HAP-1 (cell line): ENCODE measurements around the gene GNG7.

ENCODE experiments used
- DNase-seq, 2 experiments: peaks; one replicate each; pipeline ENCODE4 v3.0.0-alpha.2; 2016 to 2020; ENCODE audit warnings: low spot score in 2 of 2
- H3K27me3 ChIP-seq: fragments of 250-450 bp; sonication (Bioruptor Pico); 2 replicates; pipeline ENCODE4 v1.5.1; 2020; ENCODE audit warnings: low read depth, mild to moderate bottlenecking, moderate library complexity
- H3K36me3 ChIP-seq: fragments of 250-450 bp; sonication (Bioruptor Pico); replicated peaks from 2 replicates; pipeline ENCODE4 v1.5.1; 2020; ENCODE audit warnings: mild to moderate bottlenecking
- H3K4me1 ChIP-seq: fragments of 250-450 bp; sonication (Bioruptor Pico); 2 replicates; pipeline ENCODE4 v1.5.1; 2020; ENCODE audit warnings: mild to moderate bottlenecking
- H3K4me3 ChIP-seq: fragments of 250-450 bp; sonication (Bioruptor Pico); 2 replicates; pipeline ENCODE4 v1.5.1; 2020; ENCODE audit warnings: mild to moderate bottlenecking, moderate library complexity
- H3K9me3 ChIP-seq: fragments of 250-450 bp; sonication (Bioruptor Pico); 2 replicates; pipeline ENCODE4 v1.5.1; 2020; ENCODE audit warnings: mild to moderate bottlenecking, moderate library complexity
- in situ Hi-C: fragments of 300-500 bp; cut with MboI; formaldehyde crosslinking; loops from 3 replicates; pipeline ENCODE4 v1.14.3; 2020; ENCODE audit warnings: low sequenced_read_pairs, inconsistent platforms, mixed read lengths

Gene GNG7

GRCh38 chr19:2732883-2733282, 30.4 kb upstream of the GNG7 start:
- no peaks in the 10 kb centered on the region for H3K27me3 ChIP-seq
- peaks cover 11% of the 10 kb centered on the region for H3K36me3 ChIP-seq
- no peaks in the 10 kb centered on the region for H3K9me3 ChIP-seq
- in situ Hi-C loops = no loop called here
- no peaks in the 10 kb centered on the region for H3K4me1 ChIP-seq
- no peak for DNase-seq
- H3K4me3 ChIP-seq = no peak overlapping the region

DNA sequence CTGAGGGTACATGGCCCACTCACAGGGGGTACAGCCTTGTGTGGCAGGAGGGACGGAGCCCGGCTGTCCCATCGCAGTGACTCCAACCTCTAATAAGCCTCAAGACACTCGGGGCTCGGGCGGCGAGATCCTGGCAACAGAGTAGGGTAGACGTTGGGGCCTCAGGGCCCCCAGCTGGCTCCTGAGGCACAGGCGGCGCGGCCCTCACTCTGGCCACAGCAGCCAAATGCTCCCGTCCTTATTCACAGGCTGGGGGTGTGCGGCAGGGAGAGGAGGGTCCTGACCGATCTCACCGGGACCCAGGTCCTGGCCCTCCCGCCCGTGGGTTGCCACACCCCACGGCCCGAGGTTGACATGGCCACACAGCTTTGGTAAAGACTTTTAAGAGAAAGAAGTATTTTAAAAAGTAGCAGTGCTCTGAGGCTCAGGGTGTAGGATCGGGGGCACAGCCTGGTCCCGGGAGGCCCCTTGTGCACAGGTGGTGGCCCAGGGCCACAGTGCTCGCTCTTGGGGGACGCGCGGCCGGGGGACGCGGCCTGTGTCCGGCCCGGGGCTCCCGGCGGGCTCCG, 29.7 kb upstream of the GNG7 start:
- in situ Hi-C loops = no loop called here
- peaks cover 11% of the 10 kb centered on the region for H3K36me3 ChIP-seq

DNA sequence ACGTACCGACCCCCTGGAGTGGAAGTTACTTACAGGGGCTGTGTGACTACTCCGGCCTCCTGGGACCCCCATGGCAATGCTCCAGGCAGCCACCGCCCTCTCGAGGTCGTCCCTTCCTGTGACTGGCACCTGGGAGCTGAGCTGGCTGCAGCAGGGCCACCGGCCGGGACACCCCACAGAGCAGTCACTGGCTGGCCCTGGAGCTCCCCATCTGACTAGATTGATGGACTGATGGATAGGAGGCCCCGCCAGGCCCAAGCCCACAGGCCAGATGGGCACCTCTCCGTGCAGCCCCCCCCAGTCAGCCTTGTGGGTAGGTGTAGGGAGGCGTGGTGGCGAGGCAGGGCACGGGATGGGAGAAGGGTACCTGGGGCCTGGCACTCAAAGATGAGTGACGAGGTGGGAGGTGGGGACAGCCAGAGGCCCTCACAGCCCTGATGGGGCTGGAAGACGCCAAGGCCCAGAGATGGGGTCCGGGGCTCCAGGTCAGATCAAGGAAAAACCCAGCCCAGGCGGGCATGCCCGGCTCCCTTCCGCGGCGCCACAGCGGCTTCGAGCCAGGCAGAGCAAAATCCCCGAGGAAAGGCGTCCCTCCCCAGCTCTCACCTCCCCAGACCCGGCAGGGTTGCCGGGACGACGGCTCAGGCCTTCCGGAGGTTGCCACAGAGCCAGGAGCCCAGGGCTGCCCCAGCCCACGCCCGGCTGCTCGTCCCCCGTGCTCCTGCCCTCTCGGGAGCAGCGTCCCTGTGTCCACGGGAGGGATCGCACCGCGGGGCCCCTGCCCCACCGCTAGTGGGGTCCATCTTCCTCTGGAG, 28.9 kb upstream of the GNG7 start:
- DNase-seq = no peak
- in situ Hi-C loops = no loop called here
- Histone ChIP-seq H3K4me3 (no peak overlapping the region), H3K9me3 (no peaks in the 10 kb centered on the region), H3K36me3 (peaks cover 4% of the 10 kb centered on the region), H3K4me1 (no peaks in the 10 kb centered on the region), H3K27me3 (peaks cover 5% of the 10 kb centered on the region; the same call in 1 of the 2 replicates)

More for the DNA sequence above, 29.7 kb upstream of the GNG7 start:
- Histone ChIP-seq H3K4me1 (no peaks in the 10 kb centered on the region), H3K27me3 (no peaks in the 10 kb centered on the region), H3K9me3 (no peaks in the 10 kb centered on the region), H3K4me3 (no peak overlapping the region)
- no peak for DNase-seq

GRCh38 chr19:2729943-2730818, 27.7 kb upstream of the GNG7 start:
- in situ Hi-C loops = no loop called here
- Histone ChIP-seq H3K4me3 (no peak overlapping the region), H3K27me3 (peaks cover 10% of the 10 kb centered on the region; the same call in 1 of the 2 replicates), H3K9me3 (no peaks in the 10 kb centered on the region), H3K36me3 (no peaks in the 10 kb centered on the region; the same call in 1 of the 2 replicates), H3K4me1 (no peaks in the 10 kb centered on the region)
- no peak for DNase-seq

DNA sequence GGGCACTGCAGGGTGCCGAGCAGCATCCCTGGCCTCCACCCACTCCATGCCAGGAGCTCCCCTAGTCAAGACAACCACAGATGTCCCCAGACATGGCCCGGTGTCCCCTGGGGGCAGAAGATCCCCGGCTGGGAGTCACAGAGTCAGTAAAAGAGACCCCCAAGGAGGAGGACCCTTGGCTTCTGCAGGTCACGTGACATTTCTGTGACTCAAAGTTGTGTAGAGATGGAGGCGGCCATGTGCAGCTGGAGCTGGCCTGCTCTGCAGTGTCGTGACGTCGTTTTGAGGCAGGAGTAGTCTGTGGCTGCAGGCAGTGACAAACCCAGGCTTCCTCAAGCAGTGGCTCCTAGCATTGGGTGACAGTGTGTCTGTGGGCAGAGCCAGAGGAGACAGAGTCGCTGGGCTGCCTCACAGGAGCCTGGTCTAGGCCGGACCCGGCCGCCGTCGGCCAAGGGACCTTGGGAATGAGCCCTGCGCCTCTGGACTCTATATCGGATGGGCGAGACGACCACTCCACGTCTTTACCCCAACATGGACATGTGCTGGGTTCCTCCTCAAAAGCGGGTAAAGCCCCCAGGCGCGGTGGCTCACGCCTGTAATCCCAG, 26.4 kb upstream of the GNG7 start:
- Histone ChIP-seq H3K27me3 (peaks cover 10% of the 10 kb centered on the region; the same call in 1 of the 2 replicates), H3K36me3 (no peaks in the 10 kb centered on the region), H3K9me3 (no peaks in the 10 kb centered on the region), H3K4me3 (no peak overlapping the region), H3K4me1 (no peaks in the 10 kb centered on the region)
- DNase-seq = no peak
- in situ Hi-C loops = no loop called here

DNA sequence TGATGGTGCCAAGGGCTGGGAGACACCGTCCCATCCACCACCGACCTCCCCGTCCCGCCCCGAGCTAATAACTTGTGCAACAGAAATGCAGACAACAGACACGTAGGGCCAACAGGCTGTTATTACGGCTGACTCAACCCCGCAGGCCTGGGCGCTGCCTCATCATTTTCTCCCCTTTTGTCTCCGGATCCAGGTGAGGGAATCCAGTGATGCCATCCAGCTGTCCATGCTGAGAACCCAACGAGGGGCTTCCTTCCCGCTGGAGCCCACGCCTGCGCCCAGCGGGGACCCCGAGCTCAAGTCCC, 25.1 kb upstream of the GNG7 start:
- no peak for DNase-seq
- Histone ChIP-seq H3K36me3 (no peaks in the 10 kb centered on the region), H3K9me3 (no peaks in the 10 kb centered on the region), H3K4me1 (no peaks in the 10 kb centered on the region), H3K4me3 (no peak overlapping the region), H3K27me3 (peaks cover 10% of the 10 kb centered on the region; the same call in 1 of the 2 replicates)
- in situ Hi-C loops = no loop called here

DNA sequence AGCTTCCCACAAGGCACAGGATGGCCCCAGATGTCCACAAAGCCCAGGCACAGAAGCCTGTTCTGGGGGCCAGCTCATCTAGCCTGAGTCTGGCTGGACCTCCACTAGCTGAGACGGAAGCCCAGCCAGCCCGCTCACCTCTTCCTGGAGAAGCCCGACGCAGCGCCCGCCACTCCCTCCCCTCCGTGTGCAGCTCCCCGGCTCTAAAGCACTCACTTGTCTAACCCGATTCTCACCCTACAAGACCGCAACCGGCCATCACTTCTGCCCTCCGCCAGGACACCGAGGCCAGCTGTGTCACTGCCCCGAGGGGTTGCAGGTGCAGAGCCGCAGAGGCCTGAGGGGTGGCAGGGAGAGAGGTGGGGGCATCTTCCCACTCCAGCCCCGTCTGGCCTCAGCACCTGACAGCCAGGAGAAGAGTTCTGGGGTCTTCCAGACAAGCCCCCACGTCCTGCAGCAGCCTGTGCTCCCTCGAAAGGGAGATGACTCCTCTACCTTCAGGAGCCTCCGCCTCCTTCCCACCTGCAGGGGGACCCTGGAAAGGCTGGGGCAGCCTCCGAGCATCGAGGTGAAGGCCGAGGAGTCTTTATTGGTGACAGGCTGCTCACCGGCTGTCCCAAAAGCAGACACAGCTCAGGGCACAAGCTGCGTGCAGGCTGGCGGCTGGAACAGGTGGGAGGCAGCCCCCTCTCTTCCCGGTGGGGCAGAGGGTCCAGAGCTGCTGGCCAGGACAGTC, 24.6 kb upstream of the GNG7 start:
- no peak overlapping the region for H3K4me3 ChIP-seq
- H3K4me1 ChIP-seq = no peaks in the 10 kb centered on the region
- H3K27me3 ChIP-seq = peaks cover 10% of the 10 kb centered on the region; the same call in 1 of the 2 replicates
- H3K36me3 ChIP-seq = no peaks in the 10 kb centered on the region
- no peaks in the 10 kb centered on the region for H3K9me3 ChIP-seq
- DNase-seq = no peak
- in situ Hi-C loops = no loop called here

DNA sequence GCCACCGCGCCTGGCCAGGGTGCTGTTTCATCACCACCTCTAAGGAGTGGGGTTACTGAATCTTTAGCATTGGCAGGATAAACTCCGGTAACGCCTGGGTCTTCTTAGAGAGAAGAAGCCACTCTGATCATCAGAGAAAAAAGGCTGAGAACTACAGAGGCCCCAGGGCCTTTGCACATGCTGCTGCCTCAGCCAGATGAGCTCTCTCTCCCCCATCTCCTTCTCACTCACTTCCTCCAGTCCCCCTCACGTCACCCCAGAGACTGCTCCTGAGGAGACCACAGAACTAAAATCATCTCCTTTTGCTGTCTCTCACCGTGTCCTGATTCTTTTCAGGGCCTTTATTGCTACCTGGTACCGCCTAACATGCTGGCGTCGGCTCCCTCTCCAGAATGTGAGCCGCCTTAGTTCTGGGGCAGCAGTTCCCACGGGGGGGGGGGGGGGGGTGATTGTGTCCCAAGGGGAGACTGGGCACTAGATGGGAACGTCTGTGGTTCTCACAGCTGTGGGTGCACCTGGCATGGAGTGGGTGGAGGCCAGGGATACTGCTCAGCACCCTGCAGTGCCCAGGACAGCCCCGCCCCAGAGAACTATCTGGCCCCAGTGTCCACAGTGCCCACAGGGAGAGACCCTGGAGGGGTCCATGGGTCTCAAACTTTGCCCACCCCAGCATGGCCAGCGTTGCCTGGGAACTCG, 23.8 kb upstream of the GNG7 start:
- Histone ChIP-seq H3K4me3 (no peak overlapping the region), H3K9me3 (no peaks in the 10 kb centered on the region), H3K4me1 (no peaks in the 10 kb centered on the region; the same call in 1 of the 2 replicates), H3K36me3 (no peaks in the 10 kb centered on the region), H3K27me3 (peaks cover 10% of the 10 kb centered on the region; the same call in 1 of the 2 replicates)
- in situ Hi-C loops = no loop called here
- no peak for DNase-seq

DNA sequence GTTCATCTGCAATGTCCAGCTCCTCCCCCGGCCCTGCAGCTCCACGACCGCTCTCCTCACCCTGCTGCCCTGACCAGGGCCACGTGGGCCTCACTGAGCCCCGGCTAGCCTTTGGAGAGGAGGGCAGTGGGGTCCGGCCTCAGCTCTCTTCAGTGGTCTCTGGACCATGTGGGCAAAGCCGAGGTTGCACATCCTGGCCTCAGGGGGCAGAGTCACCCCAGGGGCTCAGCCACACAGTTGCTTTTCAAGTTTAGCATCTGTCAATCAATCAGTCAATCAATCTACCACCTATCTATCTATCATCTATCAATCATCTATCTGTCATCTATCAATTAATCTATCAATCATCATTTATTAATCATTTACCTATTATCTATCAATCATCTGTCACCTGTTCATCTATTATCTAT, 21.7 kb upstream of the GNG7 start:
- Histone ChIP-seq H3K27me3 (peaks cover 10% of the 10 kb centered on the region; the same call in 1 of the 2 replicates), H3K9me3 (no peaks in the 10 kb centered on the region), H3K36me3 (no peaks in the 10 kb centered on the region), H3K4me3 (no peak overlapping the region), H3K4me1 (no peaks in the 10 kb centered on the region; the same call in 1 of the 2 replicates)
- no peak for DNase-seq
- in situ Hi-C loops = no loop called here

GRCh38 chr19:2723747-2724146, 21.3 kb upstream of the GNG7 start:
- H3K4me1 ChIP-seq = no peaks in the 10 kb centered on the region; the same call in 1 of the 2 replicates
- H3K27me3 ChIP-seq = peaks cover 10% of the 10 kb centered on the region; the same call in 1 of the 2 replicates
- in situ Hi-C loops = no loop called here
- H3K9me3 ChIP-seq = no peaks in the 10 kb centered on the region
- H3K4me3 ChIP-seq = no peak overlapping the region
- H3K36me3 ChIP-seq = no peaks in the 10 kb centered on the region
- DNase-seq = no peak

GRCh38 chr19:2723345-2723715, 20.8 kb upstream of the GNG7 start:
- in situ Hi-C loops = no loop called here
- Histone ChIP-seq H3K27me3 (peaks cover 10% of the 10 kb centered on the region; the same call in 1 of the 2 replicates), H3K4me3 (no peak overlapping the region), H3K36me3 (no peaks in the 10 kb centered on the region), H3K9me3 (no peaks in the 10 kb centered on the region), H3K4me1 (no peaks in the 10 kb centered on the region; the same call in 1 of the 2 replicates)
- no peak for DNase-seq

- Histone ChIP-seq H3K9me3 (no peaks in the 10 kb centered on the region), H3K27me3 (peaks cover 10% of the 10 kb centered on the region; the same call in 1 of the 2 replicates), H3K4me1 (no peaks in the 10 kb centered on the region; the same call in 1 of the 2 replicates), H3K4me3 (no peak overlapping the region), H3K36me3 (no peaks in the 10 kb centered on the region)
- no peak for DNase-seq
- in situ Hi-C loops = no loop called here
Observed at GRCh38 chr19:2722541-2723344, 20.2 kb upstream of the GNG7 start.
